Measurements from ENCODE around the gene SBF2. TPM values are rescaled to one million over a fixed set of nuclear protein-coding genes. Genes with fewer than 3 reads are reported as not detected.

SBF2 gene
- total RNA-seq, 1 donor from 2014 or later: 4.2 TPM

DNA sequence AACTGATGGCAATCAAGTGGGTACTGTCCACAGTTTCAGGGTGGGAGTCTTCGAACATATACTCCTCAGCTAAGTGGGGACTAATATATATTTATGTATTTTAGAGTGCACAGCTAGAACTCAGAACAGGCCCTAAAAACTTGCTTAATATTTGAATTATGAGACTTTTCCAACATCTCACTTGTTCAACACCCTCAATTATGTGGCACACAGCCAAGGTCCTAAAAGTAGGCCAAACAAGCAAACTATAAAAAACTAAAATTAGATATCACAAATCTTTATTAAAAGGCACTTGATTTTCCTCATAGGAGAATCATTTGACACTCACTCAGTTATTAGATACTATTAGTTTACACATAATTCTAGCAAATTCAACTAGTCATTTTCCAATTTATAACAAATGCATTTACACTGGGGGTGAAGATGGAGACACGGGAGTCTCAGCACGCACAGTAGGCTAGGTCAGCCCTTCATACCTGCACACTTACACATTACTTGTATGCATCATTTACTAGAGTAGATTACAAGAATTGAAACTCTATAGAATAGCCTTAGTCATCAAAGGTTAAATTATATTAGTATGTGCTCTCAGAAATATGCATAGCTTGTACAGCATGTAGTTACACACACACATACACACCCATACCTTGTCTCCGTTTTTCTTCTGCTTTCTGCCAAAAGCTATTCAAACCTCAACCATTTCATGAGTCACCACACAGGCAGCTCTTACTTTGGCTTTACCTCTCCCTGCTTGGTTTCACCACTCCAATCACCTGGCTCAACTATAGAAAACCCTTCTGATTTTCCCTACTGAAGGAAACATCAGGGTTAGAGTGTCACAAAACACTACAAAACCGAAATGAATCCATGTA lies 171.5 kb downstream of the SBF2 start:
- H3K4me1 Mint-ChIP-seq (ENCODE audit: low read depth): no peaks in the 10 kb centered on the region
- no peaks in the 10 kb centered on the region for H3K36me3 Mint-ChIP-seq (ENCODE audit: low read depth)
- H3K27ac Mint-ChIP-seq: no peak overlapping the region
- H3K9me3 Mint-ChIP-seq: no peaks in the 10 kb centered on the region
- H3K4me3 Mint-ChIP-seq (ENCODE audit: low read depth): no peak overlapping the region
- intact Hi-C loops (cut with micrococcal nuclease): no loop called here
- no peaks in the 10 kb centered on the region for H3K27me3 Mint-ChIP-seq (ENCODE audit: low read depth)
- no peak for DNase-seq (ENCODE audit: low spot score)

DNA sequence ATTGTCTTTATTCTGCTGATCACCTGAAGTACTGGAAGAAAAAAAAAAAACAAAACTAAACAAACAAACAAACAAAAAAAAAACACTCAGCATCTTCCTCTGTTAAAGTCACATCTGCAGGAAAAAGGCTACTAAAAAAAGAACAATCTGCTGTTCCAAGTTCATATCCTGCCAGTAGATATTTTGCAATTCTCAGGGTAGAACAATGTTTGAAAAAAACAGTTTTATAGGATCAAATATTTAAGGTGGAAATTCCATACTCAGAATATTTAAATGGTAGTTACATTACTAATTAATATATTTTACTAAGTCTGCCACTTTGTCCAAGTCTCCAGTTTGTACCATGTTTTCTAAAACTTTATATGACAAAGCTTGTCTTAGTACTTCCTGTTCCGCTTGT lies 175.2 kb downstream of the SBF2 start:
- Mint-ChIP-seq H3K4me3 (ENCODE audit: low read depth) (no peak overlapping the region), H3K4me1 (ENCODE audit: low read depth) (no peaks in the 10 kb centered on the region), H3K9me3 (peaks cover 5% of the 10 kb centered on the region), H3K36me3 (ENCODE audit: low read depth) (no peaks in the 10 kb centered on the region), H3K27me3 (ENCODE audit: low read depth) (no peaks in the 10 kb centered on the region), H3K27ac (no peak overlapping the region)
- intact Hi-C loops (cut with micrococcal nuclease): no loop called here
- DNase-seq (ENCODE audit: low spot score): no peak

- Mint-ChIP-seq H3K4me3 (ENCODE audit: low read depth) (no peak overlapping the region), H3K9me3 (peaks cover 5% of the 10 kb centered on the region), H3K27me3 (ENCODE audit: low read depth) (no peaks in the 10 kb centered on the region), H3K27ac (no peak overlapping the region), H3K36me3 (ENCODE audit: low read depth) (no peaks in the 10 kb centered on the region), H3K4me1 (ENCODE audit: low read depth) (no peaks in the 10 kb centered on the region)
- intact Hi-C loops (cut with micrococcal nuclease): no loop called here
- no peak for DNase-seq (ENCODE audit: low spot score)
Measured at GRCh38 chr11:10117709-10118351, 176.2 kb downstream of the SBF2 start.

- no peak for DNase-seq (ENCODE audit: low spot score)
- Mint-ChIP-seq H3K4me1 (ENCODE audit: low read depth) (no peaks in the 10 kb centered on the region), H3K27ac (no peak overlapping the region), H3K4me3 (ENCODE audit: low read depth) (no peak overlapping the region), H3K27me3 (ENCODE audit: low read depth) (no peaks in the 10 kb centered on the region), H3K9me3 (peaks cover 5% of the 10 kb centered on the region), H3K36me3 (ENCODE audit: low read depth) (no peaks in the 10 kb centered on the region)
- intact Hi-C loops (cut with micrococcal nuclease): no loop called here
Measured at GRCh38 chr11:10116588-10116987, 177.4 kb downstream of the SBF2 start.

DNA sequence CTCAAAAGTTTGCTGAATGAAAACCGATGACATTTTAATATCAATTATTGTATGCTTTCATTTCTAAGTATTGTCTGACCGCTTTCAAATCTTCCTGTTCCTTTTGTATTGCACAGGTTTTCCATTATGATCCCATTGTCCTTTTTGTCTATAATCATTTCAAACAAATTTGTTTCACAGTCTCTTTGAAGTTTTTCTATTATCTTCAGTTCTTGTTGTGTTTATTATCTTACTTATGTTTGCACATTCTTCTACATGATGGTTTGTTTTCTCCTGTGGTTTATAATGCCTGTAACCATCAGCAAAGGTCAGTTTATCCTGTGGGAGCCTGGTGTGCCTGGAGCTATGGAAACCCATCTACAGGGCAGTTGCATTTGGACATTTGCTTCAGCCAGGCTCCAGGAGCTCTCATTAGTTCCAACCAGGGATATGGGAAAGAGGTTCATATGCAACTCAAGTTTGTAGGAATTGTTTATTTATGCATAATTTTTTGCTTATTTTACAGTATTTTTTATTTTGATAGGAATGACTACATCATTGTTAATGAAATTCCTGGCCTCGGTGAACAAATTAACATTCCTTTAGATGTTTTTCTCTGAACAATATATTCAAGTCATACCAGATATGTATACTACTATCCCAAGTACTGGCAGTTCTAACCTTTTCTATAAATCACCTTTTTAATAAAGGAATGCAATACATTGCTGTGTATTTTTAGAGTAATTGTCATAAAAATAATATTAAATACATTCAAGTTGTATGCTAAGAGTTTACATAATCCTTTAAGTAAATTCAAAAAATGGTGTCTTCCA lies 179.2 kb downstream of the SBF2 start:
- Mint-ChIP-seq H3K9me3 (peaks cover 5% of the 10 kb centered on the region), H3K4me3 (ENCODE audit: low read depth) (no peak overlapping the region), H3K27me3 (ENCODE audit: low read depth) (no peaks in the 10 kb centered on the region), H3K36me3 (ENCODE audit: low read depth) (no peaks in the 10 kb centered on the region), H3K27ac (no peak overlapping the region), H3K4me1 (ENCODE audit: low read depth) (no peaks in the 10 kb centered on the region)
- no peak for DNase-seq (ENCODE audit: low spot score)
- intact Hi-C loops (cut with micrococcal nuclease): no loop called here

DNA sequence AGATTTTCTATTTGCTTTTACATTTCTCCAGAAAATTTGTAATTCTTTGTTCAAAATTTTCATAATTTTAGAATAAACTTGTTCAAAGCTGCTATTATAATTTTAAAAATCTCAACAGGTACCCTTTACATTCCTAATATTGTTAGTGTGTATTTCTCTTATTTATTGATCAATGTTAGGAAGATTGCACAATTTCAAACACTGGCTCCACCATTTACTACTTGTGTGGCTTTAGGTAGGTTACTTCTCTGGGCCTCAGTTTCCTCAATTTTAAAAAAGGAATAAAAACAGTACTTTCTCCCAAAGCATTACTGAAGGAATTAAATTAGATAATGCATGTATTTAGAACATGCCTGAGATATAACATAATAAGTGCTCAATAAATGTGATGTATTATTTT lies 180.2 kb downstream of the SBF2 start:
- H3K9me3 Mint-ChIP-seq: peaks cover 5% of the 10 kb centered on the region
- no peak overlapping the region for H3K27ac Mint-ChIP-seq
- no peak overlapping the region for H3K4me3 Mint-ChIP-seq (ENCODE audit: low read depth)
- H3K36me3 Mint-ChIP-seq (ENCODE audit: low read depth): no peaks in the 10 kb centered on the region
- no peaks in the 10 kb centered on the region for H3K4me1 Mint-ChIP-seq (ENCODE audit: low read depth)
- H3K27me3 Mint-ChIP-seq (ENCODE audit: low read depth): peaks cover 1% of the 10 kb centered on the region
- intact Hi-C loops (cut with micrococcal nuclease): no loop called here
- DNase-seq (ENCODE audit: low spot score): no peak

DNA sequence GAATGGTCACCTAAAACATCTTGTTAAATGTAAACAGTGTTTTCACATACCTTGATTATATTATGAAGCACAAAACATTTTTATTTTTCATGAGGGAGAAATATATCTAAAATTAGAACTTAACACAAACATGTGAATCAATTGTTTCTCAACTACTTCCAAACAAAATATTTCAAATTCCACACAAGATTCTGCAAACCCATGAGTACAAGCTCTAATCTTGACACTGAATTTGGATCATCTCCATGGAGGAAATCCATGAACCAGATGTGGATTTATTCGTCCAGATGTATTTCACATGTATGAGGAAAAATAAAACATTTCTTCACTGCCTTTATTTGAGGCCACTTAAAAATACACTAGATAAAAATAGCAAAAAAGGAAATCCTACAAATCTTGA lies 184.2 kb downstream of the SBF2 start:
- intact Hi-C loops (cut with micrococcal nuclease): no loop called here
- no peaks in the 10 kb centered on the region for H3K36me3 Mint-ChIP-seq (ENCODE audit: low read depth)
- no peak overlapping the region for H3K4me3 Mint-ChIP-seq (ENCODE audit: low read depth)
- H3K27ac Mint-ChIP-seq: no peak overlapping the region
- DNase-seq (ENCODE audit: low spot score): no peak
- peaks cover 3% of the 10 kb centered on the region for H3K27me3 Mint-ChIP-seq (ENCODE audit: low read depth)
- no peaks in the 10 kb centered on the region for H3K4me1 Mint-ChIP-seq (ENCODE audit: low read depth)
- no peaks in the 10 kb centered on the region for H3K9me3 Mint-ChIP-seq

DNA sequence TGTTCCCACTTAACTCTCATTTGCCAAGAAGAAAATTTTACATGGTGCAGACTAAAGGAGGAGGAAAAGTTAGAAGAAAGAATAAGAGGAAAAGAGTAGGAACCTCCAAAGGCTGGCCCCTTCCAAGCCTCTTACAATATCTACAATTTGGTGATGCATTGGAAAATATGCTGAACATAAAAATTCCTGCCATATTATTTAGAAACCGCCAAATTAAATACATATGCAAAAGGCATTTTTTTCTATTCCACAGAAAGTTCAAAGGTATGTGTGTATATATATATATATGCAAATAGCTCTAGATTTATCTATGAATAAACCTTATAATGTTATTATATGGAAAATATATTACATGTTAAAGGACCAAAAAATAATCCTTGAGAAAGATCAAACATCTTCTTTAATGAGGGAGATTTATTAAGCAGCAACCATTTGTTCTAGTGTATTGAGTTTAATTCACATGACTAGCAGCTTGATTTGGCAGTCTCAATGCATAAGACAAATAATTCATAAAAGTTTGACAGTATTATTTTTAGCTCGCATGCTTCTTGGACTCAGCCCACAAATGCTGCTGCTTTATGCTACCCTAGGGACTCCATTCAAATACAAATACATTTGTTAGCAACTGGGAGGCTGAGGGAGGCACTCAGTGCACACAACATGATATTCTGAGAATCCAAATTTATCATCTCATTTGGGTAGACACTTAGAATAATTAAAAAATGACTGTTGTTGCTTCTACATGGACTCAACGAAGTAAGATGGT lies 184.9 kb downstream of the SBF2 start:
- Mint-ChIP-seq H3K27ac (no peak overlapping the region), H3K9me3 (no peaks in the 10 kb centered on the region), H3K4me1 (ENCODE audit: low read depth) (no peaks in the 10 kb centered on the region), H3K4me3 (ENCODE audit: low read depth) (no peak overlapping the region), H3K27me3 (ENCODE audit: low read depth) (peaks cover 4% of the 10 kb centered on the region), H3K36me3 (ENCODE audit: low read depth) (no peaks in the 10 kb centered on the region)
- intact Hi-C loops (cut with micrococcal nuclease): no loop called here
- no peak for DNase-seq (ENCODE audit: low spot score)

- Mint-ChIP-seq H3K4me3 (ENCODE audit: low read depth) (no peak overlapping the region), H3K27me3 (ENCODE audit: low read depth) (peaks cover 5% of the 10 kb centered on the region), H3K4me1 (ENCODE audit: low read depth) (no peaks in the 10 kb centered on the region), H3K36me3 (ENCODE audit: low read depth) (no peaks in the 10 kb centered on the region), H3K27ac (no peak overlapping the region), H3K9me3 (no peaks in the 10 kb centered on the region)
- intact Hi-C loops (cut with micrococcal nuclease): no loop called here
- DNase-seq (ENCODE audit: low spot score): no peak
Measured at GRCh38 chr11:10107497-10107896, 186.5 kb downstream of the SBF2 start.

DNA sequence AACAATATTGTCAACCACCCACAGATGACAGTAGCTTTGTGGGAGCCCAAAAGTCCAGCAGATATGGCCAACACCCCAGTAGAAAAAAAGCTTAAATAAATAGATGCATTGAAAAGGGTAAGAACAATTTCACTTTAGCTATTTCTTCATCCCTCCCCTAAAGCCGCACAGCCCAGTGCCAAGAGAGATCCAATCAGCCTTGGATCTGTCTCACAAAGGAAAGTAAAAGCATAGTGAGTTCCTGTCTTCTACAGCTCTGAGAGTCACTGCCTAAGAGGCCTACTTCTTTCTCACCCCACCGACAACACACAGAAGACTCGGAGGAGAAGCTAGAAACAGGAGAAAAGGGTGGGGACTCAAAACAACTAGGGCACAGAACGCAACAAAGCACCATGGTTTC lies 196.4 kb downstream of the SBF2 start:
- peaks cover 3% of the 10 kb centered on the region for H3K4me1 Mint-ChIP-seq (ENCODE audit: low read depth)
- intact Hi-C loops (cut with micrococcal nuclease): no loop called here
- no peak overlapping the region for H3K4me3 Mint-ChIP-seq (ENCODE audit: low read depth)
- H3K9me3 Mint-ChIP-seq: peaks cover 25% of the 10 kb centered on the region
- DNase-seq (ENCODE audit: low spot score): no peak
- H3K27ac Mint-ChIP-seq: no peak overlapping the region
- no peaks in the 10 kb centered on the region for H3K36me3 Mint-ChIP-seq (ENCODE audit: low read depth)
- H3K27me3 Mint-ChIP-seq (ENCODE audit: low read depth): no peaks in the 10 kb centered on the region

GRCh38 chr11:10096987-10097386 lies 197.0 kb downstream of the SBF2 start:
- intact Hi-C loops (cut with micrococcal nuclease): no loop called here
- H3K9me3 Mint-ChIP-seq: peaks cover 25% of the 10 kb centered on the region
- no peaks in the 10 kb centered on the region for H3K27me3 Mint-ChIP-seq (ENCODE audit: low read depth)
- no peaks in the 10 kb centered on the region for H3K36me3 Mint-ChIP-seq (ENCODE audit: low read depth)
- no peak overlapping the region for H3K4me3 Mint-ChIP-seq (ENCODE audit: low read depth)
- no peak overlapping the region for H3K27ac Mint-ChIP-seq
- no peak for DNase-seq (ENCODE audit: low spot score)
- H3K4me1 Mint-ChIP-seq (ENCODE audit: low read depth): peaks cover 3% of the 10 kb centered on the region

- intact Hi-C loops (cut with micrococcal nuclease): no loop called here
- peaks cover 17% of the 10 kb centered on the region for H3K4me1 Mint-ChIP-seq (ENCODE audit: low read depth)
- H3K27ac Mint-ChIP-seq: no peak overlapping the region
- peaks cover 4% of the 10 kb centered on the region for H3K27me3 Mint-ChIP-seq (ENCODE audit: low read depth)
- DNase-seq (ENCODE audit: low spot score): no peak
- H3K4me3 Mint-ChIP-seq (ENCODE audit: low read depth): no peak overlapping the region
- H3K9me3 Mint-ChIP-seq: peaks cover 25% of the 10 kb centered on the region
- no peaks in the 10 kb centered on the region for H3K36me3 Mint-ChIP-seq (ENCODE audit: low read depth)
Measured at GRCh38 chr11:10095412-10096208, 198.4 kb downstream of the SBF2 start.

Data from activated T-helper 2 cell treated with anti-CD3 and anti-CD28 coated beads, Interferon-gamma antibody, Interleukin-2, Interleukin-4, amounts not matched to agents 10 μg/mL and 5 μg/mL and 100 μg/mL, durations not matched to agents 14 hours and 24 hours and 36 hours (primary cell).